ENCODE results near the gene ANKRD11. TPM values are rescaled to one million over a fixed set of nuclear protein-coding genes. Genes with fewer than 3 reads are reported as not detected.

The ANKRD11 gene
- total RNA-seq, 1 experiment from 2014 or later, result 297 TPM

DNA sequence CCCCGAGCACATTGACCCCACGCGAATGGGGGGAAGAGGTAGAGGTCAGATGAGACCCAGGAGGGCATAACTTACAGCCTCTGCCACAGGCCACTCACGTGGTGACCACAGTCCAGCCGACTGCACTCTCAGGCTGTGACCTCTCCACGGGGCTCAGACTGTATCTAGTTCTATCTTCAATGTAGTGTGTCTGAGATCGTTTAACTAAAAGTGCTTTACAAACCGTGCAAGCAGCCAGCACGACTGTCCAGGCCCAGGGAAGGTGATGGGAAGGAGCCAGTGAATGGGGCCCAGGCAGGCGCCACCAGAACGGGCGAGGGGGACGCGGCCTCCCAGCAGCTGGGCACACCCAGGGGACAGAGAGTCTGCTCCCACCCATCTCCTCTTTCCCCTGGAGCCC lies 108.6 kb downstream of the ANKRD11 start:
- Mint-ChIP-seq H3K4me3 (ENCODE audit: unreplicated experiment) (no peak overlapping the region), H3K9me3 (ENCODE audit: unreplicated experiment) (no peaks in the 10 kb centered on the region), H3K27me3 (ENCODE audit: insufficient read depth, unreplicated experiment) (no peaks in the 10 kb centered on the region), H3K36me3 (ENCODE audit: insufficient read depth, unreplicated experiment) (peaks cover 91% of the 10 kb centered on the region), H3K27ac (ENCODE audit: unreplicated experiment) (peak overlapping the region; percentile 68), H3K4me1 (ENCODE audit: low read depth, unreplicated experiment) (peaks cover 56% of the 10 kb centered on the region)
- DNase-seq, result no peak
- Histone ChIP-seq H3K4me1 (peaks cover 36% of the 10 kb centered on the region), H3K27me3 (replicated peaks; ENCODE audit: control insufficient read depth, insufficient read depth, low read length) (no peaks in the 10 kb centered on the region), H3K9me3 (no peaks in the 10 kb centered on the region), H3K4me3 (ENCODE audit: low read depth, low read length) (no peak overlapping the region), H3K36me3 (ENCODE audit: control insufficient read depth, insufficient read depth, low read length) (no peaks in the 10 kb centered on the region)
- TF ChIP-seq, protein P1, sequence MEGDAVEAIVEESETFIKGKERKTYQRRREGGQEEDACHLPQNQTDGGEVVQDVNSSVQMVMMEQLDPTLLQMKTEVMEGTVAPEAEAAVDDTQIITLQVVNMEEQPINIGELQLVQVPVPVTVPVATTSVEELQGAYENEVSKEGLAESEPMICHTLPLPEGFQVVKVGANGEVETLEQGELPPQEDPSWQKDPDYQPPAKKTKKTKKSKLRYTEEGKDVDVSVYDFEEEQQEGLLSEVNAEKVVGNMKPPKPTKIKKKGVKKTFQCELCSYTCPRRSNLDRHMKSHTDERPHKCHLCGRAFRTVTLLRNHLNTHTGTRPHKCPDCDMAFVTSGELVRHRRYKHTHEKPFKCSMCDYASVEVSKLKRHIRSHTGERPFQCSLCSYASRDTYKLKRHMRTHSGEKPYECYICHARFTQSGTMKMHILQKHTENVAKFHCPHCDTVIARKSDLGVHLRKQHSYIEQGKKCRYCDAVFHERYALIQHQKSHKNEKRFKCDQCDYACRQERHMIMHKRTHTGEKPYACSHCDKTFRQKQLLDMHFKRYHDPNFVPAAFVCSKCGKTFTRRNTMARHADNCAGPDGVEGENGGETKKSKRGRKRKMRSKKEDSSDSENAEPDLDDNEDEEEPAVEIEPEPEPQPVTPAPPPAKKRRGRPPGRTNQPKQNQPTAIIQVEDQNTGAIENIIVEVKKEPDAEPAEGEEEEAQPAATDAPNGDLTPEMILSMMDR (IDR thresholded peaks at IDR 0.05; ENCODE audit: insufficient read depth in 1 of 2, low read depth in 1 of 2, low read length in 1 of 2, severe bottlenecking in 1 of 2, unreplicated experiment in 1 of 2), result no peak
- no TSS peak for BruUV-seq (replicated peaks)
- ChIA-PET POLR2A (no interaction called here), CTCF (no interaction called here)
- intact Hi-C loops (cut with micrococcal nuclease; ENCODE audit: unreplicated experiment), result loop anchor here (2.0 kb wide), 1 partner anchor 37 kb away; no protein-coding TSS in a partner anchor

DNA sequence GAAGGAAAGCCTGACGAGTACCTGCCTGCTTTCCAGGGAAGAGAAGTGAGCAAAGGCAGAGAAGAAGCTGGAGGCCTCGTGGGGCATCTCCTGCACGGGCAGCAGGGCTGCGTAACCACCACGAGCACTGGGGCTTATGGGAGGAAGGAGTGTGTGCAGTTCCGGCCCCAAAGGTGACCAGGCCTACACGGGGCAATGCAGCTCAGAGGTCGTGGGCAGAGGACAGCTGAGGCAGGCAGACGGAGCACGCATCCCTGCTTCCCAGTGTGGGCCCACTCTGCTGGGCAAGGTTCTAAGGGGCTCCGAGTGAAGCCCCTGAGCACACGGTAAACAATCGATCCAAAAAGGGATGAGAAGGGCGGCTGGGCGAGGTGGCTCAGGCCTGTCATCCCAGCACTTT lies 109.7 kb downstream of the ANKRD11 start:
- Histone ChIP-seq H3K9me3 (no peaks in the 10 kb centered on the region), H3K27me3 (replicated peaks; ENCODE audit: control insufficient read depth, insufficient read depth, low read length) (no peaks in the 10 kb centered on the region), H3K4me3 (ENCODE audit: low read depth, low read length) (no peak overlapping the region), H3K36me3 (ENCODE audit: control insufficient read depth, insufficient read depth, low read length) (no peaks in the 10 kb centered on the region), H3K4me1 (peaks cover 44% of the 10 kb centered on the region)
- intact Hi-C loops (cut with micrococcal nuclease; ENCODE audit: unreplicated experiment), result no loop called here
- ChIA-PET CTCF (no interaction called here), POLR2A (no interaction called here)
- TF ChIP-seq, protein P1 (IDR thresholded peaks at IDR 0.05; ENCODE audit: insufficient read depth in 1 of 2, low read depth in 1 of 2, low read length in 1 of 2, severe bottlenecking in 1 of 2, unreplicated experiment in 1 of 2), result no peak
- H3K9me3 Mint-ChIP-seq (ENCODE audit: unreplicated experiment), result no peaks in the 10 kb centered on the region
- H3K4me1 Mint-ChIP-seq (ENCODE audit: low read depth, unreplicated experiment), result peaks cover 63% of the 10 kb centered on the region
- no TSS peak for BruUV-seq (replicated peaks)
- H3K27ac Mint-ChIP-seq (ENCODE audit: unreplicated experiment), result peak overlapping the region; percentile 68
- no peak for DNase-seq
- no peaks in the 10 kb centered on the region for H3K27me3 Mint-ChIP-seq (ENCODE audit: insufficient read depth, unreplicated experiment)
- H3K36me3 Mint-ChIP-seq (ENCODE audit: insufficient read depth, unreplicated experiment), result peaks cover 91% of the 10 kb centered on the region
- no peak overlapping the region for H3K4me3 Mint-ChIP-seq (ENCODE audit: unreplicated experiment)

DNA sequence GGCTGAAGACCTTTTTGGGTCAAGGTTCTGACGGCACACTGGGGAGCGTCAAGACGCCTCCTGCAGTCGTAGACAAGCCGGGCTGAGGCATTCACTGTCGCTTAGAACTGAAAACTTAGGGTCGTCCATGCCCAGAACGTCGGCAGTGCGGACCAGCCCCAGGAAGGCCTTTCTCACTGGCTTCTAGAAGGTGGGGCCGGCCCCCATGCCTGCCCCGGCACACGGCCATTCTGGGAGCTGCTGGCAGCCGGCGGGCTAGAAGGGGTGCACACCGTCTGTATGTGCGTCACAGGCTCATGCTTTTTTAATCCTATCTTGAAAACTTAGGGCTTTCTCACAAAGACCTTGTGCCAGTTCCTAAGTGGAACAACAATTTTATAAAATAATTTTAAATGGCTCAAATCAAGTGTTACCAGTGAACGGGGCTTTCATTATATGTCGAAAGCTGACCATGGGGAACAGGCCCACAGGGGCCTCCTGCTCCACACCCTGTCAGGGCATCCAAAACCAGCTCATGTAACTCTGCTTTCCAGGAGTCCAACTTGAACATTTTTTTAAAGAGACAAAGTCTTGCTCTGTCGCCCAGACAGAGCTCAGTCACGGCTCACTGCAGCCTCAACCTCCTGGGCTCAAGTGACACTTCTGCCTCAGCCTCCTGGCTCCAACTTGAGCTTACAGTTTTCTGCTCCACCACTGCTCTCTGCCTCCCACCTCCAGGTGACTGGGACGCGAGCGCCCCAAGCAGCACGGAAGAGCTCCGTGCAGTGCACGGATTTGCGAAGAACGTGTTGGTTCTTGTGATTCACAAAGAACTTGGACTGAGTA lies 111.2 kb downstream of the ANKRD11 start:
- Mint-ChIP-seq H3K27me3 (ENCODE audit: insufficient read depth, unreplicated experiment) (no peaks in the 10 kb centered on the region), H3K9me3 (ENCODE audit: unreplicated experiment) (no peaks in the 10 kb centered on the region), H3K4me3 (ENCODE audit: unreplicated experiment) (no peak overlapping the region), H3K27ac (ENCODE audit: unreplicated experiment) (peak overlapping the region; percentile 71), H3K36me3 (ENCODE audit: insufficient read depth, unreplicated experiment) (peaks cover 91% of the 10 kb centered on the region), H3K4me1 (ENCODE audit: low read depth, unreplicated experiment) (peaks cover 58% of the 10 kb centered on the region)
- H3K4me1 ChIP-seq, result peaks cover 40% of the 10 kb centered on the region
- TF ChIP-seq, protein P1 (IDR thresholded peaks at IDR 0.05; ENCODE audit: insufficient read depth in 1 of 2, low read depth in 1 of 2, low read length in 1 of 2, severe bottlenecking in 1 of 2, unreplicated experiment in 1 of 2), result no peak
- BruUV-seq (replicated peaks), result no TSS peak
- no peaks in the 10 kb centered on the region for H3K27me3 ChIP-seq (replicated peaks; ENCODE audit: control insufficient read depth, insufficient read depth, low read length)
- no peak overlapping the region for H3K4me3 ChIP-seq (ENCODE audit: low read depth, low read length)
- no peaks in the 10 kb centered on the region for H3K9me3 ChIP-seq
- CTCF ChIA-PET, result interaction anchor here (0.6 kb wide), 1 partner anchor 417 kb away, joined by 3 read pairs; no protein-coding TSS in a partner anchor
- DNase-seq, result no peak
- POLR2A ChIA-PET, result no interaction called here
- no peaks in the 10 kb centered on the region for H3K36me3 ChIP-seq (ENCODE audit: control insufficient read depth, insufficient read depth, low read length)
- intact Hi-C loops (cut with micrococcal nuclease; ENCODE audit: unreplicated experiment), result no loop called here

Data from Caco-2 (cell line).